Choroid plexus epithelial cell (primary cell): ENCODE data around the gene KCTD18.

Experiments used
- DNase-seq: peaks from one replicate; pipeline ENCODE4 v3.0.0-alpha.2; 2010; ENCODE audit warnings: low read depth
- H3K4me3 ChIP-seq: 2 replicates; pipeline ENCODE4 v1.5.1; 2011; ENCODE audit warnings: low read depth, mild to moderate bottlenecking, control low read depth, low read length, moderate library complexity
- TF ChIP-seq, protein P1 (sequence below): conservative IDR thresholded peaks from 2 replicates; pipeline ENCODE4 v1.5.1; 2011; ENCODE audit warnings: low read depth, mild to moderate bottlenecking, control low read depth, inconsistent platforms, low read length, moderate library complexity

Gene KCTD18

DNA sequence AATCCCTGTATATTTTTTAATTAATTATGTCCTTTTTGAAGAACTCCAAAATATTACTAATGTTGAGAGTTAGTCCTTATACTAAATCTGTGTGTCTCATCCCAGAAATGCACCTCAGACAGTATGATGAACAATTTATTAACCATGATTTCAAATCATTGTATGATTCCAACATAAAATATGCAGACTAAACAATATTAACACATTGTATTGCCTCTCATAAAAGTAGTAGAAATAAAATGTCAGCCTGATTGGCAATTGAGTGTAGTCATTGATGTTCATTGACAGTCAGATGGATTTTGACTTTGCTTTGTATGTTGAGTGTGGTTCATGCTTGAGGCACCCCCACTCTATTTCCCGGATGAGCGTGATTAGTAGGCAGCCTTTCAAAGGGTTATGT lies 57.5 kb downstream of the KCTD18 start:
- no peak for DNase-seq
- TF ChIP-seq, protein P1, sequence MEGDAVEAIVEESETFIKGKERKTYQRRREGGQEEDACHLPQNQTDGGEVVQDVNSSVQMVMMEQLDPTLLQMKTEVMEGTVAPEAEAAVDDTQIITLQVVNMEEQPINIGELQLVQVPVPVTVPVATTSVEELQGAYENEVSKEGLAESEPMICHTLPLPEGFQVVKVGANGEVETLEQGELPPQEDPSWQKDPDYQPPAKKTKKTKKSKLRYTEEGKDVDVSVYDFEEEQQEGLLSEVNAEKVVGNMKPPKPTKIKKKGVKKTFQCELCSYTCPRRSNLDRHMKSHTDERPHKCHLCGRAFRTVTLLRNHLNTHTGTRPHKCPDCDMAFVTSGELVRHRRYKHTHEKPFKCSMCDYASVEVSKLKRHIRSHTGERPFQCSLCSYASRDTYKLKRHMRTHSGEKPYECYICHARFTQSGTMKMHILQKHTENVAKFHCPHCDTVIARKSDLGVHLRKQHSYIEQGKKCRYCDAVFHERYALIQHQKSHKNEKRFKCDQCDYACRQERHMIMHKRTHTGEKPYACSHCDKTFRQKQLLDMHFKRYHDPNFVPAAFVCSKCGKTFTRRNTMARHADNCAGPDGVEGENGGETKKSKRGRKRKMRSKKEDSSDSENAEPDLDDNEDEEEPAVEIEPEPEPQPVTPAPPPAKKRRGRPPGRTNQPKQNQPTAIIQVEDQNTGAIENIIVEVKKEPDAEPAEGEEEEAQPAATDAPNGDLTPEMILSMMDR = no peak
- no peak overlapping the region for H3K4me3 ChIP-seq

DNA sequence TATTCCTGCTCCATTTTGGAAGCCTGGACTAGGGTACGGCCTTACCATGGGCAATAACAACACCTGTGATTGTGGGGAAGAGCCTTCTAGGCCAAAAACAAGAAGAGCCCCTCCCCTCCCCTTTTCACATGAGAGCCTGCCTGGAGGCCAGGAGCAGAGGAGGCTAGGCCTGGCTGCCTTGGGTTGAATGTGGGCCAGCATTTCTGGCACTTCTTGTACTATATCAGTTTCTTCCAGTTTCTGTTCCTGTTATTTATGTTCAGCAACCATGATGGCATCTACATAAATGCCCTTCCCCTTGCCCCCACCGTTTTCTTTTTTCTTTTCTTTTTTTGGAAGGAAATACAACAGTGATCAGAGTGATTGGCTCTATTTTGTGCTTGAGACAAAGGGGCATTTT lies 58.4 kb downstream of the KCTD18 start:
- H3K4me3 ChIP-seq = no peak overlapping the region
- DNase-seq = no peak
- TF ChIP-seq, protein P1 = no peak

DNA sequence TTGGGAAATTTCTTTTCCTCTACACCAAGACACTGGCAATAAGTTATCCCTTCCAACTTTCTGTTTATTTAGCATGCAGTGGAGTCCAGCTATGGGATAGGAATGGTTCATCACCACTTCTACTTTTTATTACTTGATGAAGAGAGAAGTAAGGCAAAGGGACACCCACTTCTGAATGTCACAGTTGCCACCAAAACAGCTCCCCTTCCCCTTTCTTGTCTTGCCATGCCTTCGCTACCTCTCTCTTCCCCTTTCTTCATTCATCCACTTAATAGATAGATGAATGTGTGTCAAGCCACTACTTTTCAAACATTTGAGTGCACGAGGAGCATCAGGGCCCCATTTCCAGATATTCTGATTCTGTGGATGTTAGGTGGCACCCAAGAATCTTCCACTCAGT lies 59.6 kb downstream of the KCTD18 start:
- no peak for DNase-seq
- TF ChIP-seq, protein P1 = no peak
- no peak overlapping the region for H3K4me3 ChIP-seq

DNA sequence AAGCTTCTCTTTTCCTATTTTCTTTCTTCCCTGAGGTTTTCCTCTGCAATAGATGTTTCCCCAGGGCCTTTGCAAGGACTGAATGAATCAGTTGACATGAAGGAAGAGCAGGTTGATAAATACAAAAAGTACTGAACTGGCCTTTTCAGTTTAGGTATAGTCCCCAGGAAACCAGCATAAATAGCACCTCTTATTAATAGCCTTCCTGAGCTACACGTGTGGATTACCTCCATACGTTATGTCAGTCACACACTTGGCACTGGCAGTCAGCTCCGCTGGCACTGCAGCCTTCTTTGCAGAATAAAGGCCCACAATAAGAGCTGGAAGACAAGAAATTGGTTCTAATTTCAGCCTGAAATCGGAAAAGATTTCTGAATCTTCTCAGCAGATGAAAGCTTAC lies 60.7 kb downstream of the KCTD18 start:
- H3K4me3 ChIP-seq = no peak overlapping the region
- no peak for DNase-seq
- TF ChIP-seq, protein P1 = no peak

DNA sequence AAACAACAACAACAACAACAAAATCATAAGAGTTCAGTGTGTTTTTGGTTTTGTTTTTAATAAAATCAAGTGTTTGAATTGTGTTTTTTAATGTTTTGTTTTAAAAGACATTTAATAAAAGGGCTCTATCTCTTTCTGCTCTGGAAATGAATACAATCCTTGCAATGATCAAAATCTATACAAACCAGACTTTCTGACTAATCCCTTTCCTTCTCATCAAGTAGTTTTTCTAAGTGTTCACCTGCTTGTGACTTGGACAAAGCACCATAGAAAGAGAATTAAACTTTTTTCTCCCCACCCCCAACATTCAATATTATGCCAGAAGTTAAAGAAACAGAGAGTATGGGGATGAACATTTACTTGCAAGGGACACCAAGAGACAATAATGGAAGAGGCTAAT lies 61.4 kb downstream of the KCTD18 start:
- DNase-seq = no peak
- no peak overlapping the region for H3K4me3 ChIP-seq
- TF ChIP-seq, protein P1 = no peak

DNA sequence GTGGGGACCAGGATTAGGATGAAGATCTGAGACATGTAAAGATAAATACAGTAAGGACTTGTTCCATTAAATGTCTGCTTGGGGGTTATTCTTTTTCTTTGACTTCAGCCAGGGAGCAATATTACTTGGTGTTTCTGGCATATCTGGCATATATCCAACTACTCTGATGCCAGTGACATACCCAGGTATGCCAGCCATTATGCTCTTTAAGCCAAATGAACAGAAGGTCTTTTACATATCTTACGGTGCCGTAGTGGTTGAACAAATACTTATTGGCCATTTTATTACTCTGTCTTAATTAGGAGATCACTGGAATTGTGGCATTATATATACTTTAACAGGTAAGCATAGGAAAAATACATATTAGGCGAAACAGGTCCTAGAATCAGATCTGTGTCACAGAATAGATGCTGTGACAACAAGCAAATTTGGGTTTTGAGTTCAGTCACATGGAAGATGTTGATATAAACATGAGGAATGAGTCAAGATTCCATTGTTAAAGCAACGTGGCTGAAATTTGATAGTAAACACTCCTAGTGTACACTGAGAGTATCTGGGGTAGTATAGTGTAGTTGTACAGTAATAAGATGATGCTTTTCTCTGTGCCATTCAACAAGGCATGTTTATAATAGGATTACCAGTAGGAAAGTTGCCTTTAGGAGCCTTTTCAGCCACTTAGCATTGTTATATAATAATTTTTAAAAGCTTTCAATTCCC lies 62.6 kb downstream of the KCTD18 start:
- H3K4me3 ChIP-seq = no peak overlapping the region
- TF ChIP-seq, protein P1 = no peak
- peak; percentile 51 for DNase-seq

DNA sequence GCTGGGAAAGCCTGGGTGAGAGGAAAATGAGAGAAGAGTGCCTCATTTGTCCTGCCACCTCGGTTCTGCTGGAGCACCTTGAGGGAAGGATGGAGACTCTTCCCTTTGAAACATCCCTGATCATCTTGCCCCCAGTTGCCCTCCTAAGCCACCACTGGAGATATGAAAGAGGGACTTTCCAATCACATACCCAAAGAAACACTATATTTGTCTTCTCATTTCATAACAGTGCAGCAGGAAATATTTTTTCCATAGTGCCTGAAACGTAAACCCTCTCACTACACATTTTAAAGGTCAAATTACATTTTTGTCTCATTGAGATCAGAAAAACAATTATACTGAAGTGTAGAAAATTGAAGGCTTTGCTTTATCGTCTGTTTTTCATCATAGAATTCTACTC lies 63.3 kb downstream of the KCTD18 start:
- no peak overlapping the region for H3K4me3 ChIP-seq
- no peak for DNase-seq
- TF ChIP-seq, protein P1 = no peak
